Duodenal mucosa (tissue), 2 donors: ENCODE measurements around the gene ZDHHC1.

Experiments
- H3K27ac ChIP-seq: one replicate; pipeline ENCODE4 v1.7.0; 2013; ENCODE audit warnings: low read depth, low read length
- H3K27me3 ChIP-seq, 2 donors: one replicate each; pipeline ENCODE4 v1.7.0; 2013; ENCODE audit warnings: low read length in 2 of 2, control low read depth in 1 of 2; ENCODE audit not compliant: insufficient read depth in 2 of 2, control insufficient read depth in 1 of 2
- H3K36me3 ChIP-seq, 2 donors: one replicate each; pipeline ENCODE4 v1.7.0; 2013; ENCODE audit warnings: low read length in 2 of 2, control low read depth in 1 of 2; ENCODE audit not compliant: insufficient read depth in 2 of 2, control insufficient read depth in 1 of 2
- H3K4me1 ChIP-seq, 2 donors: one replicate each; pipeline ENCODE4 v1.7.0; 2013; ENCODE audit warnings: low read length in 2 of 2, control low read depth in 1 of 2; ENCODE audit not compliant: insufficient read depth in 2 of 2, control insufficient read depth in 1 of 2
- H3K4me3 ChIP-seq, 2 donors: one replicate each; pipeline ENCODE4 v1.7.0; 2013; ENCODE audit warnings: low read length in 2 of 2, low read depth in 1 of 2
- H3K9ac ChIP-seq, 2 donors: one replicate each; pipeline ENCODE4 v1.7.0; 2013; ENCODE audit warnings: low read length in 2 of 2, low read depth in 1 of 2
- H3K9me3 ChIP-seq, 2 donors: one replicate each; pipeline ENCODE4 v1.7.0; 2013; ENCODE audit warnings: low read length in 2 of 2, control low read depth in 1 of 2; ENCODE audit not compliant: control insufficient read depth in 1 of 2

The ZDHHC1 gene

GRCh38 chr16:67415872-67416793, at the start of gene ZDHHC1:
Gene ZDHHC1, minus strand, starts transcription at chr16:67416477. Its CDS starts 8,702 bp downstream, at chr16:67407775.
- Histone ChIP-seq H3K9ac (peak within 1 kb of the TSS; percentile 64 to 66), H3K36me3 (no peaks in the 10 kb centered on the region), H3K27me3 (no peaks in the 10 kb centered on the region), H3K4me3 (peak within 1 kb of the TSS; percentile 73 to 76), H3K4me1 (peaks cover 6 to 12% of the 10 kb centered on the region in 2 donors), H3K27ac (peak within 1 kb of the TSS; percentile 56), H3K9me3 (no peaks in the 10 kb centered on the region)

- no peaks in the 10 kb centered on the region for H3K9me3 ChIP-seq
- no peaks in the 10 kb centered on the region for H3K36me3 ChIP-seq
- peaks cover 54 to 58% of the 10 kb centered on the region in 2 donors for H3K4me1 ChIP-seq
- H3K27me3 ChIP-seq, result no peaks in the 10 kb centered on the region
- H3K4me3 ChIP-seq, result no peak overlapping the region
- no peak overlapping the region for H3K27ac ChIP-seq
- H3K9ac ChIP-seq, result peak overlapping the region; percentile 33 to 76
Measured at GRCh38 chr16:67464565-67464964, 48.3 kb upstream of the ZDHHC1 start.

GRCh38 chr16:67463691-67464090, 47.4 kb upstream of the ZDHHC1 start:
- H3K9me3 ChIP-seq, result no peaks in the 10 kb centered on the region
- peak overlapping the region; percentile 89 for H3K27ac ChIP-seq

DNA sequence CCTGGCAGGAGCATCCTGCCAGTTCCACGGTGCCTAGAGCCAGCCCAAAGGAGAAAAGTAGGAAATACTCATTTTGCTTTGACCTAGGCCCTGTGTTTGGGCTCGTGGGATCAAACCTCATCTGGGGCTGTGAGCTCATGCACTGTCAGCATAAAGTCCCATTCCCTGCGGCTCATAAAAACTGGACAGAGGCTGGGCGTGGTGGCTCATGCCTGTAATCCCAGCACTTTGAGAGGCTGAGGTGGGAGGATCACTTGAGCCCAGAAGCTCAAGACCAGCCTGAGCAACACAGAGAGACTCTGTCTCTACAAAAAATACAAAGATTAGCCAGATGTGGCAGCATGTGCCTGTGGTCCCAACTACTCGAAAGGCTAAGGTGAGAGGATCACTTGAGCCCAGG, 46.8 kb upstream of the ZDHHC1 start:
- Histone ChIP-seq H3K27ac (peak overlapping the region; percentile 89), H3K4me1 (peaks cover 69 to 73% of the 10 kb centered on the region in 2 donors), H3K9ac (peak overlapping the region; percentile 55 to 76)

More at GRCh38 chr16:67463691-67464090, 47.4 kb upstream of the ZDHHC1 start:
- Histone ChIP-seq H3K4me1 (peaks cover 62 to 67% of the 10 kb centered on the region in 2 donors), H3K9ac (peak overlapping the region; percentile 27 to 76), H3K4me3 (no peak overlapping the region), H3K27me3 (no peaks in the 10 kb centered on the region), H3K36me3 (no peaks in the 10 kb centered on the region)

DNA sequence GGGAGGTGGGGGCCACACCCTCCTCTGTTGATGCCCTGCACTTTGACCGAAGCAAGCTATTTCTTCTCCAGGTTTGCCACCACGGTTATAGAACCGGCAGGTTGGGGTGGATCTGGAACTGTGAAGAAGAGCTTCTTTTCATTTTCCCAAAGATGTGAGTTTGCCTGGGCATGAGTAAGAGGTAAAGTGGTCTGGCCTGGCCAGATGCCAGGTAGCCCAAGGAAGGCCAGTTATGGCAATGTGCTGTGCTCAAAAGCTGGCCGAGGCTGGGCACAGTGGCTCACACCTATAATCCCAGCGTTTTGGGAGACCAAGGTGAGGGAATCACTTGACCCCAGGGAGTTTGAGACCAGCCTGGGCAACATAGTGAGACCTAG, 46.0 kb upstream of the ZDHHC1 start:
- H3K9ac ChIP-seq, result peak overlapping the region; percentile 55 to 76
- no peaks in the 10 kb centered on the region for H3K9me3 ChIP-seq
- no peaks in the 10 kb centered on the region for H3K27me3 ChIP-seq
- peaks cover 77 to 81% of the 10 kb centered on the region in 2 donors for H3K4me1 ChIP-seq
- peak overlapping the region; percentile 89 for H3K27ac ChIP-seq
- H3K4me3 ChIP-seq, result peak overlapping the region; percentile 33 to 37
- no peaks in the 10 kb centered on the region for H3K36me3 ChIP-seq

More for the DNA sequence above, 46.8 kb upstream of the ZDHHC1 start:
- Histone ChIP-seq H3K9me3 (no peaks in the 10 kb centered on the region), H3K36me3 (no peaks in the 10 kb centered on the region), H3K27me3 (no peaks in the 10 kb centered on the region), H3K4me3 (no peak overlapping the region)

GRCh38 chr16:67461600-67462278, 45.5 kb upstream of the ZDHHC1 start:
- H3K9ac ChIP-seq, result peak overlapping the region; percentile 55 to 94
- no peaks in the 10 kb centered on the region for H3K9me3 ChIP-seq
- no peak overlapping the region for H3K4me3 ChIP-seq
- H3K27ac ChIP-seq, result peak overlapping the region; percentile 90
- no peaks in the 10 kb centered on the region for H3K27me3 ChIP-seq
- no peaks in the 10 kb centered on the region for H3K36me3 ChIP-seq
- H3K4me1 ChIP-seq, result peaks cover 82 to 87% of the 10 kb centered on the region in 2 donors

GRCh38 chr16:67460961-67461360, 44.7 kb upstream of the ZDHHC1 start:
- peaks cover 86 to 93% of the 10 kb centered on the region in 2 donors for H3K4me1 ChIP-seq
- H3K9me3 ChIP-seq, result no peaks in the 10 kb centered on the region
- H3K4me3 ChIP-seq, result no peak overlapping the region
- H3K36me3 ChIP-seq, result no peaks in the 10 kb centered on the region
- H3K9ac ChIP-seq, result peak overlapping the region; percentile 55 to 94
- H3K27ac ChIP-seq, result peak overlapping the region; percentile 90
- H3K27me3 ChIP-seq, result no peaks in the 10 kb centered on the region

DNA sequence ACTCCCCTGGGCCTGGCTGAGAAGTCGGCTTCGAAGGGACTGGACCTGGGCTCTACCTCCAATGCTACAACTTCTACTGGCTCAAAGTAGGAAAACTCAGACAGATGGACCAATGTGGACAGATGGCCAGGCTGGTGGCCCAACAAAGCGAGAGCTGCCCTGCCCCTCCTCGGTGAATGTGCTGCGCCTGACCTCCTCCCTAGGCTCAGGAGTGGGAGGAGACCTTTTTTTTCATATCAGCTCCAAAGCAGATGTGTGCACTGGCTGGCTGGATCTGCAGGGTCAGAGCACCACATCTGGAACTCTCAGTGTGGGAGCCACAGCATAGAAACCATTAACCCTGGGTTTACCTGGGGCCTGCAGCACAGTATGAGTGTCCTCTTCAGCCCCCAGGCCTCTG, 43.9 kb upstream of the ZDHHC1 start:
- H3K4me1 ChIP-seq, result peaks cover 84 to 91% of the 10 kb centered on the region in 2 donors
- no peaks in the 10 kb centered on the region for H3K27me3 ChIP-seq
- H3K9me3 ChIP-seq, result no peaks in the 10 kb centered on the region
- no peaks in the 10 kb centered on the region for H3K36me3 ChIP-seq
- H3K4me3 ChIP-seq, result peak overlapping the region in 1 of 2 donors; percentile 37
- H3K27ac ChIP-seq, result peak overlapping the region; percentile 90
- peak overlapping the region; percentile 55 to 94 for H3K9ac ChIP-seq

- H3K4me1 ChIP-seq, result peaks cover 80 to 88% of the 10 kb centered on the region in 2 donors
Measured at GRCh38 chr16:67459861-67460150, 43.5 kb upstream of the ZDHHC1 start.

More at GRCh38 chr16:67459861-67460150, 43.5 kb upstream of the ZDHHC1 start:
- Histone ChIP-seq H3K9me3 (no peaks in the 10 kb centered on the region), H3K36me3 (no peaks in the 10 kb centered on the region), H3K27ac (peak overlapping the region; percentile 90), H3K4me3 (peak overlapping the region in 1 of 2 donors; percentile 37), H3K9ac (peak overlapping the region; percentile 55 to 94), H3K27me3 (no peaks in the 10 kb centered on the region)
